Thoracic aorta (tissue), 2 donors: ENCODE measurements around the gene ARMCX2. TPM values are rescaled to one million over a fixed set of nuclear protein-coding genes. Genes with fewer than 3 reads are reported as not detected.

Experiments used
- ATAC-seq: fragments of 150-250 bp; one replicate; pipeline ENCODE4 v1.8.0; 2017; ENCODE audit warnings: low read depth; ENCODE audit not compliant: insufficient number of reproducible peaks, low FRiP score
- DNase-seq: peaks from one replicate; pipeline ENCODE4 v3.0.0-alpha.2; 2020; ENCODE audit warnings: low spot score
- H3K27ac ChIP-seq, 2 donors: fragments of 200-600 bp; sonication (generic); 1 replicate in 1 of 2; 2 replicates in 1 of 2; pipeline ENCODE4 v1.5.1; 2016; ENCODE audit warnings: mild to moderate bottlenecking in 2 of 2, moderate library complexity in 2 of 2
- H3K27me3 ChIP-seq: fragments of 200-600 bp; sonication (generic); replicated peaks from 2 replicates; pipeline ENCODE4 v1.6.0; 2016; ENCODE audit warnings: mild to moderate bottlenecking; ENCODE audit not compliant: insufficient read depth
- H3K36me3 ChIP-seq: fragments of 200-600 bp; sonication (generic); one replicate; pipeline ENCODE4 v1.5.1; 2016
- H3K4me1 ChIP-seq, 2 donors: fragments of 200-600 bp; sonication (generic); 1 replicate in 1 of 2; 2 replicates in 1 of 2; pipeline versions ENCODE4 v1.5.1 to v1.6.0; 2016; ENCODE audit warnings: low read depth in 2 of 2, mild to moderate bottlenecking in 1 of 2; ENCODE audit not compliant: control insufficient read depth in 1 of 2
- H3K4me3 ChIP-seq: fragments of 200-600 bp; sonication (generic); 2 replicates; pipeline ENCODE4 v1.5.1; 2016; ENCODE audit warnings: mild to moderate bottlenecking
- H3K9me3 ChIP-seq: fragments of 200-600 bp; sonication (generic); 2 replicates; pipeline ENCODE4 v1.5.1; 2016
- total RNA-seq, 2 donors: library from RNA; depleted of rRNA; stranded (reverse); fragments of >200 nt; gene quantifications; one replicate each; pipeline versions ENCODE4 v1.1.0 to v1.2.3, GENCODE V29; 2016
- TF ChIP-seq, protein P1 (sequence below): fragments of 200-600 bp; sonication (generic); IDR thresholded peaks from one replicate; pipeline ENCODE4 v1.5.1; 2019; ENCODE audit warnings: antibody characterized with exemption

ARMCX2 gene
- total RNA-seq = 10 to 100 TPM; 36.0 to 39.0 TPM

- no peak for DNase-seq
- Histone ChIP-seq H3K4me1 (peaks cover 0 to 12% of the 10 kb centered on the region in 2 donors), H3K4me3 (peak within 1 kb of the TSS; percentile 82), H3K36me3 (peaks cover 6% of the 10 kb centered on the region), H3K9me3 (no peaks in the 10 kb centered on the region), H3K27ac (peak within 1 kb of the TSS; percentile 68 to 82), H3K27me3 (no peaks in the 10 kb centered on the region)
- ATAC-seq = peak; percentile 85
- TF ChIP-seq, protein P1, sequence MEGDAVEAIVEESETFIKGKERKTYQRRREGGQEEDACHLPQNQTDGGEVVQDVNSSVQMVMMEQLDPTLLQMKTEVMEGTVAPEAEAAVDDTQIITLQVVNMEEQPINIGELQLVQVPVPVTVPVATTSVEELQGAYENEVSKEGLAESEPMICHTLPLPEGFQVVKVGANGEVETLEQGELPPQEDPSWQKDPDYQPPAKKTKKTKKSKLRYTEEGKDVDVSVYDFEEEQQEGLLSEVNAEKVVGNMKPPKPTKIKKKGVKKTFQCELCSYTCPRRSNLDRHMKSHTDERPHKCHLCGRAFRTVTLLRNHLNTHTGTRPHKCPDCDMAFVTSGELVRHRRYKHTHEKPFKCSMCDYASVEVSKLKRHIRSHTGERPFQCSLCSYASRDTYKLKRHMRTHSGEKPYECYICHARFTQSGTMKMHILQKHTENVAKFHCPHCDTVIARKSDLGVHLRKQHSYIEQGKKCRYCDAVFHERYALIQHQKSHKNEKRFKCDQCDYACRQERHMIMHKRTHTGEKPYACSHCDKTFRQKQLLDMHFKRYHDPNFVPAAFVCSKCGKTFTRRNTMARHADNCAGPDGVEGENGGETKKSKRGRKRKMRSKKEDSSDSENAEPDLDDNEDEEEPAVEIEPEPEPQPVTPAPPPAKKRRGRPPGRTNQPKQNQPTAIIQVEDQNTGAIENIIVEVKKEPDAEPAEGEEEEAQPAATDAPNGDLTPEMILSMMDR = no peak
Measured at GRCh38 chrX:101659601-101660063, at the start of gene ARMCX2. Gene ARMCX2, minus strand, starts transcription at chrX:101659850. Its CDS starts 2,262 bp downstream, at chrX:101657588.

DNA sequence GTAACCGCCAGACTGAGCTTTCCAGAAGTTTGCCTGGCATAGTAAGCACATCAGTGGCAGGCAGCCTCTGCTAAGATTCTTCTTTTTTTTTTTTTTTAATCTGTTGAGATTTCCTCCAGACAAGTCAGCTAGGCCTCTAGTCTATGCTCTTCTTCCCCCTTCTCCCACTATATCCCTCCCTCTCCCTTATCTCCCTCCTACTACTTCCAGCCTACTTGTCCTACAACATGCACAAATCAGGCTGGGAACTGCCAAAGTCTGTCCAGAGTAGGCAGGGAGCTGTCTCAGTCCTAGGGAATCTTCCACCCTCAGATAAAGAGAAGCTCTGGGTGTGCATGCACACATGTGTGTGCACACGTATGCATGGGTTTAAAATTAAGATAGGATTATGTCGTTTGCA lies 49.7 kb upstream of the ARMCX2 start:
- no peaks in the 10 kb centered on the region for H3K9me3 ChIP-seq
- H3K27ac ChIP-seq = no peak overlapping the region
- no peak for DNase-seq
- TF ChIP-seq, protein P1 = no peak
- H3K36me3 ChIP-seq = no peaks in the 10 kb centered on the region
- no peak for ATAC-seq
- H3K4me1 ChIP-seq = no peaks in the 10 kb centered on the region
- H3K4me3 ChIP-seq = no peak overlapping the region
- no peaks in the 10 kb centered on the region for H3K27me3 ChIP-seq

DNA sequence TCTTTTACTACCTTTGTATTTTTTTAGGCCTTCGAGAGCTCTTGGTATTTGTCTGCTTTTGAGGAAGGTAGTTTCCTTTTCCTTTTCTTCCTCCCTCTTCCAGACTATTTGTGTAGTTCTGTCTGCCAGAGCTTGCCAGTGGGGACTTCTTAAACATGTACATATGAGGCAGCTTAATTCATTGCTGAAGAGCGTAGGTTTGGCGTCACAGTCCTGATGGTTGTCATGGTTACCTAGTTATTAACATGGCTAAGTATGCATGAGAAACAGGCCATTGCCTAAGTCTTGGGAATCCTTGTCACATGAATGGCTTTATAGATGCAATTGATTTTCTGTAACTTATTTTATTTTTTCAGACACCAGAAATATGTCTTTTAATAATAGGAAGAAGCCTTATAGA lies 48.5 kb upstream of the ARMCX2 start:
- no peak overlapping the region for H3K4me3 ChIP-seq
- no peaks in the 10 kb centered on the region for H3K27me3 ChIP-seq
- H3K27ac ChIP-seq = no peak overlapping the region
- no peak for DNase-seq
- TF ChIP-seq, protein P1 = no peak
- H3K9me3 ChIP-seq = no peaks in the 10 kb centered on the region
- ATAC-seq = no peak
- H3K36me3 ChIP-seq = no peaks in the 10 kb centered on the region
- H3K4me1 ChIP-seq = no peaks in the 10 kb centered on the region

- Histone ChIP-seq H3K4me3 (no peak overlapping the region), H3K9me3 (no peaks in the 10 kb centered on the region), H3K27me3 (no peaks in the 10 kb centered on the region), H3K4me1 (no peaks in the 10 kb centered on the region), H3K36me3 (no peaks in the 10 kb centered on the region), H3K27ac (no peak overlapping the region)
- DNase-seq (no peak), ATAC-seq (no peak)
- TF ChIP-seq, protein P1 = no peak
Measured at GRCh38 chrX:101693476-101693875, 33.8 kb upstream of the ARMCX2 start.

DNA sequence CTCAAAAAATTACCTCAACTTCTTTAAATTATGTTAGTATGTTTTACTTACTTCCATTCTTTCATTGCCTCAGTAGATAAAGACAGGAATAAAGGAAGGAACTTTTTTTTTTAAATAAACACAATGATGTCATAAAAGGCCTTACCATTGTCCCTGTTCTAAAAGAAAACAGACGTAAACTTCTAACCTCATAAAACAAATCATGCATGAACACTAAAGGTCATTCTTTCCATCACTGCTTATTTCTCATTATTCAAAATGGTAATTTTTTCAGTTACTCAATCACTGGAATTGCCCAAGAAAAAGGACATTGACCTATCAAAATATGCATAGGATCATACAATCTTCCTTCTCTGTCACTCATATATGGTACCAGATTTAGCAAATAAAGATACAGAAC lies 32.2 kb upstream of the ARMCX2 start:
- TF ChIP-seq, protein P1 = no peak
- Histone ChIP-seq H3K36me3 (no peaks in the 10 kb centered on the region), H3K27ac (no peak overlapping the region), H3K4me3 (no peak overlapping the region), H3K9me3 (no peaks in the 10 kb centered on the region), H3K4me1 (no peaks in the 10 kb centered on the region), H3K27me3 (no peaks in the 10 kb centered on the region)
- no peak for DNase-seq
- no peak for ATAC-seq
